Psoas muscle (tissue), 8 donors: ENCODE measurements around the gene QARS1. TPM values are rescaled to one million over a fixed set of nuclear protein-coding genes. Genes with fewer than 3 reads are reported as not detected.
A peak's percentile ranks its signal among the peaks of the same experiment; 100 is the strongest.

Source experiments
- ATAC-seq, 4 donors: fragments of 200-7000 bp; cut with Tn5 transposase; one replicate each; pipeline ENCODE4 v1.9.1; 2020; ENCODE audit warnings: moderate library complexity in 3 of 4, mild to moderate bottlenecking in 2 of 4
- DNase-seq, 2 donors: peaks; one replicate each; pipeline ENCODE4 v3.0.0-alpha.2; 2020
- H3K27ac ChIP-seq: fragments of 200-600 bp; one replicate; pipeline ENCODE4 v1.8.0; 2022
- H3K27me3 ChIP-seq, 3 donors: fragments of 200-600 bp in 1 of 3; one replicate each; pipeline versions ENCODE4 v1.6.1 to v1.8.0; 2013 to 2022; ENCODE audit warnings: low read length in 2 of 3, mild to moderate bottlenecking in 2 of 3, moderate library complexity in 1 of 3; ENCODE audit not compliant: insufficient read depth in 3 of 3
- H3K36me3 ChIP-seq, 2 donors: fragments of 200-600 bp in 1 of 2; one replicate each; pipeline versions ENCODE4 v1.6.1 to v1.8.0; 2013 to 2022; ENCODE audit warnings: low read depth in 1 of 2, mild to moderate bottlenecking in 1 of 2, moderate library complexity in 1 of 2; ENCODE audit not compliant: insufficient read depth in 1 of 2
- H3K4me1 ChIP-seq: fragments of 200-600 bp; one replicate; pipeline ENCODE4 v1.8.0; 2022
- H3K4me3 ChIP-seq: fragments of 200-600 bp; one replicate; pipeline ENCODE4 v1.8.0; 2022; ENCODE audit warnings: mild to moderate bottlenecking
- H3K9me3 ChIP-seq: fragments of 200-600 bp; one replicate; pipeline ENCODE4 v1.8.0; 2022
- CTCF ChIP-seq: fragments of 200-600 bp; IDR thresholded peaks from one replicate; pipeline ENCODE4 v1.8.0; 2022; ENCODE audit warnings: antibody characterized with exemption
- WGBS, 3 donors: extraction: QIAGEN DNeasy Blood & Tissue Kit; methylation state at CpG; one replicate each; pipeline versions ENCODE4 v1.1.6 to v1.1.7; 2013; 5-methylcytosine and 5-hydroxymethylcytosine counted together
- intact Hi-C, 2 donors: fragments of 100-400 bp; cut with DNase I; formaldehyde crosslinking; loops; one replicate each; pipeline versions ENCODE4 v1.11.0 to v1.14.2; 2022
- polyA plus RNA-seq, 3 donors: library from polyadenylated mRNA; stranded (reverse); fragments of 200-250 nt; gene quantifications; one replicate each; pipeline ENCODE4 v1.2.3, GENCODE V29; 2013
- total RNA-seq, 4 donors: library from RNA; stranded (reverse); fragmentation: NEBNext Ultra II Directional in 2 of 4; extraction: Animal tissue kit (Norgen Biotek cat#: 25700) in 2 of 4; gene quantifications; one replicate each; pipeline versions ENCODE4 v1.2.1 to v1.2.4, GENCODE V29; 2021 to 2023
- donor health status: healthy with polysubstance abuse.
- donor health status: DM: no; HTN: no; CAD: no; lungs with moderate emphysema.
- donor health status: Bipolar disorder and iron deficiency.
- donor health status: healthy.
- donor health status: DM: yes; HTN: yes; CAD: no.
- donor health status: DM: no; HTN: no; CAD: no.
- donor health status: DM: no; HTN: no; CAD: no.
- donor health status: DM: yes; HTN: yes; CAD: no.

Gene QARS1
- total and polyA plus RNA-seq, 7 donors, result 120 to 200 (median 157) TPM

- 2 to 5% (median 4%) methylated on average over 24 to 28 of the region's 28 CpGs for WGBS, 3 donors
These were observed 28.1 kb upstream of the QARS1 start, which contains the start of gene LAMB2 for GRCh38 chr3:49132437-49133225. LAMB2 (minus strand) TSS chr3:49133050; CDS start chr3:49132867, 183 bp downstream.

GRCh38 chr3:49132073-49132436, 27.5 kb upstream of the QARS1 start:
- no peak for TF ChIP-seq CTCF
- intact Hi-C loops, result no loop called here
- DNase-seq, result no peak
- Histone ChIP-seq H3K27me3 (no peaks in the 10 kb centered on the region), H3K4me3 (peak overlapping the region; percentile 89), H3K4me1 (peaks cover 18% of the 10 kb centered on the region), H3K9me3 (no peaks in the 10 kb centered on the region), H3K36me3 (peaks cover 0 to 41% of the 10 kb centered on the region in 2 donors), H3K27ac (peak overlapping the region; percentile 76)
- WGBS, 3 donors, result 24 to 39% (median 28%) methylated on average over 9 of the region's 9 CpGs
- no peak for ATAC-seq

More at GRCh38 chr3:49132437-49133225, 28.1 kb upstream of the QARS1 start, which contains the start of gene LAMB2:
- peak within 1 kb of the TSS; percentile 76 for H3K27ac ChIP-seq
- H3K27me3 ChIP-seq, result no peaks in the 10 kb centered on the region
- H3K4me3 ChIP-seq, result peak within 1 kb of the TSS; percentile 89
- peaks cover 0 to 37% of the 10 kb centered on the region in 2 donors for H3K36me3 ChIP-seq
- H3K4me1 ChIP-seq, result peaks cover 18% of the 10 kb centered on the region
- TF ChIP-seq CTCF, result no peak
- H3K9me3 ChIP-seq, result no peaks in the 10 kb centered on the region
- intact Hi-C loops, result no loop called here
- ATAC-seq (peak; percentile 81 to 90 (median 83)), DNase-seq (peak; percentile 81 to 83)

GRCh38 chr3:49131576-49131975, 27.0 kb upstream of the QARS1 start:
- Histone ChIP-seq H3K27me3 (no peaks in the 10 kb centered on the region), H3K4me3 (peak overlapping the region; percentile 89), H3K36me3 (peaks cover 0 to 45% of the 10 kb centered on the region in 2 donors), H3K9me3 (no peaks in the 10 kb centered on the region), H3K27ac (peak overlapping the region; percentile 76), H3K4me1 (peaks cover 18% of the 10 kb centered on the region)
- no peak for DNase-seq
- WGBS, 3 donors, result 82 to 90% (median 85%) methylated on average over 6 of the region's 6 CpGs
- intact Hi-C loops, result no loop called here
- no peak for ATAC-seq
- no peak for TF ChIP-seq CTCF

- DNase-seq (no peak), ATAC-seq (no peak)
- H3K36me3 ChIP-seq, result peaks cover 0 to 51% of the 10 kb centered on the region in 2 donors
- peak overlapping the region; percentile 89 for H3K4me3 ChIP-seq
- 40 to 53% (median 41%) methylated on average over 12 of the region's 12 CpGs for WGBS, 3 donors
- no peak for TF ChIP-seq CTCF
- H3K9me3 ChIP-seq, result no peaks in the 10 kb centered on the region
- no peaks in the 10 kb centered on the region for H3K27me3 ChIP-seq
- peaks cover 18% of the 10 kb centered on the region for H3K4me1 ChIP-seq
- intact Hi-C loops, result no loop called here
- H3K27ac ChIP-seq, result peak overlapping the region; percentile 23
These were observed 26.5 kb upstream of the QARS1 start for GRCh38 chr3:49131040-49131439.
